H7 (cell line): Measurements from ENCODE around the gene IQSEC3. TPM values are rescaled to one million over a fixed set of nuclear protein-coding genes. Genes with fewer than 3 reads are reported as not detected.
A peak's percentile ranks its signal among the peaks of the same experiment; 100 is the strongest.

Experiments
- DNase-seq: peaks from one replicate; pipeline ENCODE4 v3.0.0; 2012
- H3K27me3 ChIP-seq: 2 replicates; pipeline ENCODE4 v1.6.0; 2011; ENCODE audit warnings: mild to moderate bottlenecking, low read length; ENCODE audit not compliant: control insufficient read depth, insufficient read depth
- H3K36me3 ChIP-seq: replicated peaks from 2 replicates; pipeline ENCODE4 v1.5.1; 2011; ENCODE audit warnings: low read length; ENCODE audit not compliant: control insufficient read depth, insufficient read depth
- H3K4me3 ChIP-seq: 2 replicates; pipeline ENCODE4 v1.5.1; 2011; ENCODE audit warnings: low read depth, mild to moderate bottlenecking, control low read depth, low read length, moderate library complexity; ENCODE audit not compliant: insufficient read depth
- total RNA-seq: library from RNA; depleted of rRNA; stranded (reverse); fragments of >200 nt; shearing (Covaris generic); gene quantifications from 2 replicates; pipeline ENCODE4 v1.2.3, GENCODE V29; 2014

Gene IQSEC3
- total RNA-seq, 1 experiment from 2014 or later, result 0.45 TPM

- no peak overlapping the region for H3K4me3 ChIP-seq
- H3K36me3 ChIP-seq, result no peaks in the 10 kb centered on the region
- H3K27me3 ChIP-seq, result no peaks in the 10 kb centered on the region
Observed at GRCh38 chr12:160858-161257, 94.3 kb downstream of the IQSEC3 start.

GRCh38 chr12:161823-162222 is 95.3 kb downstream of the IQSEC3 start:
- Histone ChIP-seq H3K27me3 (no peaks in the 10 kb centered on the region), H3K4me3 (no peak overlapping the region), H3K36me3 (no peaks in the 10 kb centered on the region)
- DNase-seq, result no peak

More at GRCh38 chr12:160858-161257, 94.3 kb downstream of the IQSEC3 start:
- no peak for DNase-seq

- H3K36me3 ChIP-seq, result no peaks in the 10 kb centered on the region
- DNase-seq, result peak; percentile 83
- no peaks in the 10 kb centered on the region for H3K27me3 ChIP-seq
- H3K4me3 ChIP-seq, result no peak overlapping the region
Observed at GRCh38 chr12:162467-163307, 96.1 kb downstream of the IQSEC3 start.

- no peaks in the 10 kb centered on the region for H3K36me3 ChIP-seq
- peak; percentile 39 for DNase-seq
- no peak overlapping the region for H3K4me3 ChIP-seq
- H3K27me3 ChIP-seq, result no peaks in the 10 kb centered on the region
Observed at GRCh38 chr12:163406-163986, 96.9 kb downstream of the IQSEC3 start.

GRCh38 chr12:164207-164606 is 97.6 kb downstream of the IQSEC3 start:
- no peak overlapping the region for H3K4me3 ChIP-seq
- DNase-seq, result peak; percentile 71
- H3K36me3 ChIP-seq, result no peaks in the 10 kb centered on the region
- no peaks in the 10 kb centered on the region for H3K27me3 ChIP-seq

GRCh38 chr12:165862-166368 is 99.3 kb downstream of the IQSEC3 start:
- no peak for DNase-seq
- Histone ChIP-seq H3K4me3 (no peak overlapping the region), H3K27me3 (no peaks in the 10 kb centered on the region; the same call in 1 of the 2 replicates), H3K36me3 (no peaks in the 10 kb centered on the region)

GRCh38 chr12:166425-167075 is 100.0 kb downstream of the IQSEC3 start:
- no peak overlapping the region for H3K4me3 ChIP-seq
- H3K36me3 ChIP-seq, result no peaks in the 10 kb centered on the region
- DNase-seq, result no peak
- no peaks in the 10 kb centered on the region; the same call in 1 of the 2 replicates for H3K27me3 ChIP-seq

- Histone ChIP-seq H3K27me3 (no peaks in the 10 kb centered on the region; the same call in 1 of the 2 replicates), H3K36me3 (no peaks in the 10 kb centered on the region), H3K4me3 (no peak overlapping the region)
- peak; percentile 47 for DNase-seq
Observed at GRCh38 chr12:167959-168600, 101.5 kb downstream of the IQSEC3 start.

- peak; percentile 80 for DNase-seq
Observed at GRCh38 chr12:168763-169525, 102.4 kb downstream of the IQSEC3 start.

GRCh38 chr12:169528-170370 is 103.2 kb downstream of the IQSEC3 start:
- no peaks in the 10 kb centered on the region for H3K36me3 ChIP-seq

More at GRCh38 chr12:168763-169525, 102.4 kb downstream of the IQSEC3 start:
- Histone ChIP-seq H3K27me3 (no peaks in the 10 kb centered on the region; the same call in 1 of the 2 replicates), H3K36me3 (no peaks in the 10 kb centered on the region), H3K4me3 (no peak overlapping the region)

GRCh38 chr12:170371-171225 is 104.0 kb downstream of the IQSEC3 start:
- DNase-seq, result peak; percentile 68
- Histone ChIP-seq H3K4me3 (no peak overlapping the region), H3K36me3 (no peaks in the 10 kb centered on the region)

More at GRCh38 chr12:169528-170370, 103.2 kb downstream of the IQSEC3 start:
- no peaks in the 10 kb centered on the region; the same call in 1 of the 2 replicates for H3K27me3 ChIP-seq
- DNase-seq, result peak; percentile 76
- H3K4me3 ChIP-seq, result no peak overlapping the region

GRCh38 chr12:171276-171675 is 104.7 kb downstream of the IQSEC3 start:
- no peaks in the 10 kb centered on the region; the same call in 1 of the 2 replicates for H3K27me3 ChIP-seq
- H3K36me3 ChIP-seq, result no peaks in the 10 kb centered on the region
- peak; percentile 47 for DNase-seq
- no peak overlapping the region for H3K4me3 ChIP-seq

More at GRCh38 chr12:170371-171225, 104.0 kb downstream of the IQSEC3 start:
- H3K27me3 ChIP-seq, result no peaks in the 10 kb centered on the region; the same call in 1 of the 2 replicates
